Neural cell (in vitro differentiated cells): ENCODE results near the gene COBLL1.

Experiments
- CTCF ChIP-seq: fragments of 450-650 bp; IDR thresholded peaks from 2 replicates; pipeline ENCODE4 v1.5.1; 2014; ENCODE audit warnings: antibody characterized with exemption, mild to moderate bottlenecking, moderate library complexity; ENCODE audit not compliant: poor library complexity, severe bottlenecking
- EP300 ChIP-seq: fragments of 450-650 bp; conservative IDR thresholded peaks from 2 replicates; pipeline ENCODE4 v1.6.1; 2014; ENCODE audit warnings: antibody characterized with exemption, mild to moderate bottlenecking, moderate library complexity; ENCODE audit not compliant: poor library complexity, severe bottlenecking
- POLR2AphosphoS5 ChIP-seq: IDR thresholded peaks from 2 replicates; pipeline ENCODE4 v1.6.1; 2012
- TAF1 ChIP-seq: IDR thresholded peaks from 2 replicates; pipeline ENCODE4 v1.6.1; 2012; ENCODE audit warnings: low read depth

GRCh38 chr2:164642946-164643555, 198.6 kb downstream of the COBLL1 start:
- TF ChIP-seq CTCF (no peak), POLR2AphosphoS5 (no peak), TAF1 (no peak), EP300 (no peak)
